WTC11 (cell line): ENCODE results near the gene UCHL3.

ENCODE experiments used
- ATF3 ChIP-seq: sonication (generic); formaldehyde crosslinking; conservative IDR thresholded peaks from 2 replicates; pipeline ENCODE4 v1.8.1; 2022; ENCODE audit warnings: mild to moderate bottlenecking, missing genetic modification reagents
- CTCF ChIP-seq: fragments of 200-600 bp; IDR thresholded peaks from 2 replicates; pipeline ENCODE4 v1.8.0; 2022; ENCODE audit warnings: antibody characterized with exemption
- ESRRA ChIP-seq: sonication (generic); formaldehyde crosslinking; IDR thresholded peaks from 2 replicates; pipeline ENCODE4 v1.8.1; 2022; ENCODE audit warnings: mild to moderate bottlenecking, missing genetic modification reagents, borderline replicate concordance
- KAT7 ChIP-seq: sonication (generic); formaldehyde crosslinking; IDR thresholded peaks from 2 replicates; pipeline ENCODE4 v1.8.1; 2023; ENCODE audit warnings: missing genetic modification reagents, mild to moderate bottlenecking, borderline replicate concordance
- MLX ChIP-seq: sonication (generic); formaldehyde crosslinking; IDR thresholded peaks from 2 replicates; pipeline ENCODE4 v1.8.1; 2023; ENCODE audit warnings: mild to moderate bottlenecking, missing genetic modification reagents, moderate library complexity
- ZBTB43 ChIP-seq: sonication (generic); formaldehyde crosslinking; IDR thresholded peaks from 2 replicates; pipeline ENCODE4 v1.8.1; 2023; ENCODE audit warnings: mild to moderate bottlenecking, missing genetic modification reagents

GRCh38 chr13:75585153-75585552, 35.6 kb downstream of the UCHL3 start:
- TF ChIP-seq ZBTB43 (CRISPR knock-in tag) (no peak), CTCF (no peak), MLX (CRISPR knock-in tag) (no peak), ATF3 (no peak), ESRRA (CRISPR knock-in tag) (no peak), KAT7 (CRISPR knock-in tag) (no peak)
